K562 (cell line): ENCODE data around the gene GFRA1. TPM values are rescaled to one million over a fixed set of nuclear protein-coding genes. Genes with fewer than 3 reads are reported as not detected.

Source experiments
- ATAC-seq: fragments of 200-7000 bp; cut with Tn5 transposase; 3 replicates; pipeline ENCODE4 v1.9.1; 2020; ENCODE audit warnings: moderate library complexity
- BruUV-seq: library from RNA; stranded (reverse); fragments of 400-500 nt; replicated peaks from 2 replicates; lab custom pipeline; 2021; lab: Mats Ljungman, UMichigan
- CTCF ChIA-PET: fragments of 300-600 bp; formaldehyde crosslinking; extraction: SDS; loops from one replicate; lab custom pipeline; 2021; ENCODE audit warnings: low intra/inter-chr PET ratio; lab: Yijun Ruan, JAX
- POLR2A ChIA-PET: fragments of 300-600, 350-650 bp; sonication (Branson Sonifier 250); formaldehyde crosslinking; extraction: SDS; loops from one replicate; lab custom pipeline; 2021; ENCODE audit warnings: antibody characterized with exemption, inconsistent platforms; lab: Yijun Ruan, JAX
- DNase-seq, 4 experiments: peaks; one replicate each; pipeline versions ENCODE4 v3.0.0 to v3.0.0-alpha.2; 2011 to 2018; ENCODE audit warnings: low spot score in 3 of 4, mixed read lengths in 3 of 4; ENCODE audit errors: extremely low read depth in 1 of 4
- FAIRE-seq: peaks from 2 replicates; lab custom pipeline; 2011; peaks lifted over from hg19 to GRCh38; lab: Jason Lieb, UNC
- H2AFZ ChIP-seq: 2 replicates; pipeline ENCODE4 v1.6.0; 2011; ENCODE audit warnings: low read depth, low read length, control low read depth, inconsistent platforms
- H3K27ac ChIP-seq: fragments of 200-600 bp; 3 replicates; pipeline ENCODE4 v1.8.0; 2011; ENCODE audit warnings: low read depth, mild to moderate bottlenecking, control low read depth, inconsistent platforms, low read length, moderate library complexity, mixed read lengths; ENCODE audit errors: extremely low read depth
- H3K27me3 ChIP-seq, 2 experiments: fragments of 300-600 bp in 1 of 2; 2 replicates in 1 of 2; 3 replicates in 1 of 2; pipeline versions ENCODE4 v1.6.0 to v1.8.0; 2011; ENCODE audit warnings: inconsistent platforms in 2 of 2, low read length in 2 of 2, mild to moderate bottlenecking in 1 of 2, mixed read lengths in 1 of 2, moderate library complexity in 1 of 2; ENCODE audit not compliant: control insufficient read depth in 2 of 2, insufficient read depth in 2 of 2
- H3K36me3 ChIP-seq: fragments of 300-600 bp; 3 replicates; pipeline ENCODE4 v1.8.0; 2011; ENCODE audit warnings: mild to moderate bottlenecking, low read length, inconsistent platforms; ENCODE audit not compliant: control insufficient read depth, insufficient read depth
- H3K4me1 ChIP-seq, 2 experiments: fragments of 200-600 bp in 1 of 2; replicated peaks in 1 of 2; 2 replicates in 1 of 2; 3 replicates in 1 of 2; pipeline versions ENCODE4 v1.5.1 to v1.8.0; 2011; ENCODE audit warnings: inconsistent platforms in 2 of 2, low read length in 2 of 2, mild to moderate bottlenecking in 1 of 2, mixed read lengths in 1 of 2, moderate library complexity in 1 of 2; ENCODE audit not compliant: control insufficient read depth in 2 of 2, insufficient read depth in 2 of 2
- H3K4me2 ChIP-seq: 2 replicates; pipeline ENCODE4 v1.6.1; 2011; ENCODE audit warnings: low read length, control low read depth, inconsistent platforms, mixed read lengths; ENCODE audit not compliant: insufficient read depth
- H3K4me3 ChIP-seq: fragments of 200-600 bp; sonication (generic), shearing (Covaris generic); 2 replicates; pipeline ENCODE4 v1.5.1; 2016; ENCODE audit warnings: control low read depth, inconsistent platforms
- H3K79me2 ChIP-seq: fragments of 200-600 bp; 3 replicates; pipeline ENCODE4 v1.8.0; 2011; ENCODE audit warnings: low read length, inconsistent platforms; ENCODE audit not compliant: control insufficient read depth, insufficient read depth
- H3K9ac ChIP-seq, 2 experiments: 2 replicates each; pipeline versions ENCODE4 v1.6.0 to v1.6.1; 2011; ENCODE audit warnings: low read depth in 2 of 2, low read length in 2 of 2, control low read depth in 1 of 2, inconsistent platforms in 1 of 2, mild to moderate bottlenecking in 1 of 2, mixed read lengths in 1 of 2; ENCODE audit not compliant: insufficient read depth in 1 of 2
- H3K9me1 ChIP-seq: one replicate; pipeline ENCODE4 v1.6.0; 2011; ENCODE audit warnings: inconsistent platforms, mild to moderate bottlenecking, low read length, moderate library complexity; ENCODE audit not compliant: control insufficient read depth, insufficient read depth
- H3K9me3 ChIP-seq: replicated peaks from 2 replicates; pipeline ENCODE4 v1.5.1; 2011; ENCODE audit warnings: low read depth, low read length, inconsistent platforms; ENCODE audit not compliant: control insufficient read depth, insufficient read depth
- H4K20me1 ChIP-seq: replicated peaks from 2 replicates; pipeline ENCODE4 v1.6.1; 2011; ENCODE audit warnings: low read length, inconsistent platforms, mixed read lengths; ENCODE audit not compliant: control insufficient read depth, insufficient read depth
- ETS1 ChIP-seq: conservative IDR thresholded peaks from 2 replicates; pipeline ENCODE4 v1.6.1; 2011; ENCODE audit warnings: low read depth, mild to moderate bottlenecking, low read length; ENCODE audit not compliant: control insufficient read depth
- HIVEP1 ChIP-seq: fragments of 250-450 bp; sonication (Bioruptor Pico); IDR thresholded peaks from 2 replicates; pipeline ENCODE4 v1.4.0; 2020; ENCODE audit warnings: mild to moderate bottlenecking
- LCOR ChIP-seq: sonication (generic); formaldehyde crosslinking; IDR thresholded peaks from 2 replicates; pipeline ENCODE4 v1.8.0; 2022; ENCODE audit warnings: mild to moderate bottlenecking, missing genetic modification reagents
- POU5F1 ChIP-seq: fragments of 150-350 bp; IDR thresholded peaks from 2 replicates; pipeline ENCODE4 v1.6.1; 2014; ENCODE audit warnings: borderline replicate concordance, low read length, low read depth, mild to moderate bottlenecking; ENCODE audit not compliant: partially characterized antibody
- RFX1 ChIP-seq: fragments of 450-650 bp; IDR thresholded peaks from 2 replicates; pipeline ENCODE4 v1.6.1; 2016; ENCODE audit warnings: mild to moderate bottlenecking, moderate library complexity
- ZNF717 ChIP-seq: fragments of 250-450 bp; sonication (Bioruptor Pico); IDR thresholded peaks from 2 replicates; pipeline ENCODE4 v1.5.0; 2021
- ZNF778 ChIP-seq: fragments of 450-650 bp; formaldehyde crosslinking; IDR thresholded peaks from 2 replicates; pipeline ENCODE4 v1.4.0; 2020; ENCODE audit warnings: mild to moderate bottlenecking, moderate library complexity
- WGBS: fragments of 100-300 bp; shearing (Covaris generic); methylation state at CpG from one replicate; pipeline ENCODE4 v1.1.6; 2016; ENCODE audit warnings: low coverage, mixed read lengths; ENCODE audit not compliant: insufficient coverage; ENCODE audit errors: missing lambda C conversion rate; 5-methylcytosine and 5-hydroxymethylcytosine counted together
- in situ Hi-C: fragments of 300-500 bp; cut with MboI; formaldehyde crosslinking; loops from 4 replicates; pipeline ENCODE4 v1.15.0; 2018; ENCODE audit warnings: inconsistent platforms, mixed read lengths
- intact Hi-C: fragments of 100-400 bp; cut with micrococcal nuclease; formaldehyde crosslinking; loops from 2 replicates; pipeline ENCODE4 v1.14.2; 2022
- polyA plus RNA-seq, 8 experiments: library from polyadenylated mRNA; depleted of rRNA in 4 of 8; stranded (reverse) in 5 of 8; unstranded in 3 of 8; fragments of >200 nt; fragmentation: Nextera tagmentation in 2 of 8; fragmentation: Illumina TruSeq in 1 of 8; extraction: Ambion mirVana in 2 of 8; extraction: Trizol in 1 of 8; gene quantifications; 2 replicates each; pipeline versions ENCODE4 v1.2.1 to v1.2.3, GENCODE V29; 2011 to 2014; ENCODE audit warnings: inconsistent platforms in 1 of 8, missing spikeins in 1 of 8
- total RNA-seq, 7 experiments: library from RNA; depleted of rRNA in 6 of 7; stranded (reverse); fragments of >200 nt in 6 of 7; fragmentation: Illumina TruSeq in 2 of 7; extraction: Trizol in 2 of 7; gene quantifications; 2 replicates each; pipeline versions ENCODE4 v1.2.1 to v1.2.3, GENCODE V29; 2011 to 2021; ENCODE audit warnings: low replicate concordance in 1 of 7

The GFRA1 gene
- total and polyA plus RNA-seq, 9 of the 15 experiments (the other 6 are each of a cell fraction or from before 2014, with no cell fraction given): 0.04 TPM; not detected in 8

DNA sequence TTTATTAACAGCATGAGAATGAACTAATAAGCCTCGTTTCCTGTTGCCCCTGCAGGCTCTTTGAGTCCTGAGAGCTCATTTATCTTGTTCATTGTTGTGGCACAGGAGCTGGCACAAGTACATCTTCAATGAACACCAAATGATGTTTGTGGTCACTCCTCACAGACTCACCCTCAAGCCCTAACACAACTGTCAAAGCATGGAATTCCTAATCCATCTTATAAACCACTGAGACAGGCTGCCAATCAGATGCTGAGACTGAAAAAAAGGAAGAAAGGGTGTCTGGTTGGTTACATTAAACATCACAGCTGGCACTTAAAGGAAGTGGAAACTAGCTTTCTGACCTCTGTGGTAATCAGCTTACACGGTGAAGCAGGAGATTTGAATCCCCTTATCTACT is 43.5 kb upstream of the GFRA1 start:
- Histone ChIP-seq H4K20me1 (no peaks in the 10 kb centered on the region), H2AFZ (no peak overlapping the region), H3K36me3 (no peaks in the 10 kb centered on the region), H3K4me1 (no peaks in the 10 kb centered on the region), H3K79me2 (no peaks in the 10 kb centered on the region), H3K27ac (no peak overlapping the region), H3K4me3 (no peak overlapping the region), H3K27me3 (no peaks in the 10 kb centered on the region), H3K9me3 (no peaks in the 10 kb centered on the region), H3K4me2 (no peak overlapping the region), H3K9ac (no peak overlapping the region)
- ChIA-PET CTCF (no interaction called here), POLR2A (no interaction called here)
- intact Hi-C loops: no loop called here
- in situ Hi-C loops: no loop called here
- WGBS: 0% methylated on average over 2 of the region's 2 CpGs
- no TSS peak for BruUV-seq
- DNase-seq: no peak
- FAIRE-seq: no peak
- TF ChIP-seq HIVEP1 (CRISPR knock-in tag): no peak
- no peak for TF ChIP-seq ETS1
- no peak for TF ChIP-seq LCOR (CRISPR knock-in tag)
- no peak for TF ChIP-seq ZNF778 (CRISPR knock-in tag)
- no peak for TF ChIP-seq POU5F1
- TF ChIP-seq, all 486 proteins: peak for 0
- H3K9me1 ChIP-seq: no peaks in the 10 kb centered on the region
- no peak for ATAC-seq

- in situ Hi-C loops: no loop called here
- Histone ChIP-seq H2AFZ (no peak overlapping the region), H3K9me1 (no peaks in the 10 kb centered on the region), H3K36me3 (no peaks in the 10 kb centered on the region), H3K9me3 (no peaks in the 10 kb centered on the region), H3K4me3 (no peak overlapping the region), H3K27ac (no peak overlapping the region), H3K79me2 (no peaks in the 10 kb centered on the region), H3K27me3 (no peaks in the 10 kb centered on the region), H4K20me1 (no peaks in the 10 kb centered on the region), H3K4me1 (no peaks in the 10 kb centered on the region), H3K4me2 (no peak overlapping the region), H3K9ac (no peak overlapping the region)
- BruUV-seq: no TSS peak
- ChIA-PET CTCF (no interaction called here), POLR2A (no interaction called here)
- intact Hi-C loops: no loop called here
- no peak for FAIRE-seq
- DNase-seq: no peak
- 0% methylated on average over 3 of the region's 4 CpGs for WGBS
- TF ChIP-seq RFX1 (peak; percentile 27), ZNF717 (no peak)
- ATAC-seq: no peak
Measured at GRCh38 chr10:116312548-116312947, 39.5 kb upstream of the GFRA1 start.
